ENCODE data around the gene RBFOX2. TPM values are rescaled to one million over a fixed set of nuclear protein-coding genes. Genes with fewer than 3 reads are reported as not detected.

RBFOX2 gene
- total and polyA plus RNA-seq, 4 donors = 14.2 to 53.6 (median 25.6) TPM

- no peak for DNase-seq (ENCODE audit: low spot score)
- Histone ChIP-seq H3K9ac (ENCODE audit: low read depth in 1 of 2, low read length in 2 of 2) (no peak overlapping the region), H3K4me3 (ENCODE audit: low read depth in 1 of 3, low read length in 3 of 3) (no peak overlapping the region), H3K4me1 (ENCODE audit: control insufficient read depth in 4 of 4, insufficient read depth in 4 of 4, low read length in 3 of 4) (no peaks in the 10 kb centered on the region), H3K36me3 (ENCODE audit: control insufficient read depth in 4 of 4, insufficient read depth in 3 of 4, low read depth in 1 of 4, low read length in 3 of 4) (peaks cover 0 to 8% (median 3%) of the 10 kb centered on the region in 4 donors), H3K27me3 (ENCODE audit: control insufficient read depth in 4 of 4, insufficient read depth in 4 of 4, low read length in 3 of 4) (no peaks in the 10 kb centered on the region), H3K27ac (ENCODE audit: low read depth in 1 of 2, low read length in 2 of 2) (no peak overlapping the region), H3K9me3 (ENCODE audit: control insufficient read depth in 4 of 4, low read length in 3 of 4) (no peaks in the 10 kb centered on the region)
- TF ChIP-seq JUND (IDR thresholded peaks at IDR 0.05) (no peak), NR2F2 (IDR thresholded peaks at IDR 0.05) (no peak), RAD21 (IDR thresholded peaks at IDR 0.05) (no peak), SP1 (IDR thresholded peaks at IDR 0.05) (no peak), ZBTB33 (IDR thresholded peaks at IDR 0.05) (no peak), GABPA (IDR thresholded peaks at IDR 0.05 in 1 of 2, conservative IDR thresholded peaks at IDR 0.05 in 1 of 2) (no peak), FOXA1 (IDR thresholded peaks at IDR 0.05) (no peak), HNF4G (IDR thresholded peaks at IDR 0.05) (no peak), YY1 (IDR thresholded peaks at IDR 0.05) (no peak), CTCF (IDR thresholded peaks at IDR 0.05; ENCODE audit: low read depth, low read length, missing input control) (no peak), EGR1 (IDR thresholded peaks at IDR 0.05; ENCODE audit: low read depth in 2 of 2) (no peak), TAF1 (conservative IDR thresholded peaks at IDR 0.05) (no peak), FOXA2 (IDR thresholded peaks at IDR 0.05) (no peak), HNF4A (conservative IDR thresholded peaks at IDR 0.05) (no peak), ATF3 (IDR thresholded peaks at IDR 0.05) (no peak), RXRA (IDR thresholded peaks at IDR 0.05) (no peak), MAX (IDR thresholded peaks at IDR 0.05) (no peak), REST (IDR thresholded peaks at IDR 0.05) (no peak)
- 95% methylated on average over 5 of the region's 5 CpGs for WGBS
Observed at GRCh38 chr22:35782504-35782903, 246.1 kb downstream of the RBFOX2 start.
